ENCODE measurements around the gene CNOT9.

GRCh38 chr2:218557941-218558340 lies 10.7 kb upstream of the CNOT9 start:
- TF ChIP-seq POLR2A (IDR thresholded peaks at IDR 0.05): no peak
- TF ChIP-seq CTCF (IDR thresholded peaks at IDR 0.05): no peak

Measured in transverse colon (tissue), 3 donors.